ENCODE results near the gene FOCAD.

The FOCAD gene

DNA sequence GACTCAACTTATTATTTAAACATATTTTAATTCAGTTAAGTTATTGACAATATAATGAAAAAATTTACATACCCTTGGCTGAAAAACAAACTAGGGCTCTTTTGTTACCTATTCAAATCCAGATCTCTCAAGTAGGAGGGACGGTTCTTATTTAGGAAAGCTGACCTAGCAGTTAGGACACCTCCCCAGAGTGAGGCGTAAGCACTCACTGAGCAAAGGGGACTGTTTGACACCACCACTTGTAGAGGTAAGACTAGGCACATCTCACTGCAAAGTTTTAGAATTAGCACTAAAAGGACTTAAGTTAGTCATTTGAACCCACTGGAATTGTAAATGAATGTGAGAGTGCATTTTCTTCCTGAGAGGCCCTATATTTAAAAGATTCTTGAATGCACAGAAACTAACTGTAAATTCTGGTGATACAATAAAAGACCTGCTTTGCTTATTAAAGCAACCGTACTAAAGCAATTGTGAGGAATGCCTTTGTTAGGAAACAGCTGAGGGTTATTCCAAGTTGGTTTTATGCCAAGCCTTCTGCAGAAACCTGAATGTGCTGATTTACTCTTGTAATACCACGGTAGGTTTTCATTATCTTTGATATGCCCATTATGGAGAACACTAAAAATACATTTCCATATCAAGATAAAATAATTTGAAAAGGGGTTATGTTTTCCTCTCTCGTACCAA, 331.2 kb downstream of the FOCAD start:
- WGBS, 2 experiments (ENCODE audit: insufficient coverage in 2 of 2) = 91 to 100% methylated on average over 1 to 4 of the region's 5 CpGs
- Histone ChIP-seq H3K4me1 (ENCODE audit: control insufficient read depth, insufficient read depth, low read length, poor library complexity, severe bottlenecking) (no peaks in the 10 kb centered on the region), H3K27ac (ENCODE audit: low read depth, low read length, severe bottlenecking) (no peak overlapping the region), H3K36me3 (ENCODE audit: control insufficient read depth, insufficient read depth, low read length) (no peaks in the 10 kb centered on the region), H3K9me3 (ENCODE audit: control insufficient read depth, low read length) (no peaks in the 10 kb centered on the region), H3K4me3 (ENCODE audit: extremely low read depth, insufficient read depth, low read length, poor library complexity, severe bottlenecking) (no peak overlapping the region)

DNA sequence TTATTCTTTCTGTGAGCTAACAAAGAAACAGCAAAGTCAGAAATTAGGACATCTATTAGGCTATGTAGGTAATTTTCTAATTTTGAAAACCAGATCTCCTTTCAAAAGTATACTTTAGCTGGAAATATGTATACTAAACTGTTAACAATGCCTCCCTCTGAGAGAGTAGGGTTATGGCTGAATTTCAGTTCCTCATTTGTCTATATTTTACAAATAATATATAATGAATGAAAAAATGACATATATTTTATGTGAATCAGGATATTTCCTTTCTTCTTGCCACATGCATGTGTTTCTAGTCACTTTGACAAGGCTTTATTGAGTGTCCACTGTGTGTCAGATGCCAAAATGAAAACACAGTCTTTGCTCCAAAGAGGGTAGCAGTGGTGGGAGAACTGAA, 331.9 kb downstream of the FOCAD start:
- Histone ChIP-seq H3K36me3 (ENCODE audit: control insufficient read depth, insufficient read depth, low read length) (no peaks in the 10 kb centered on the region), H3K4me1 (ENCODE audit: control insufficient read depth, insufficient read depth, low read length, poor library complexity, severe bottlenecking) (no peaks in the 10 kb centered on the region), H3K9me3 (ENCODE audit: control insufficient read depth, low read length) (no peaks in the 10 kb centered on the region), H3K4me3 (ENCODE audit: extremely low read depth, insufficient read depth, low read length, poor library complexity, severe bottlenecking) (no peak overlapping the region), H3K27ac (ENCODE audit: low read depth, low read length, severe bottlenecking) (no peak overlapping the region)

DNA sequence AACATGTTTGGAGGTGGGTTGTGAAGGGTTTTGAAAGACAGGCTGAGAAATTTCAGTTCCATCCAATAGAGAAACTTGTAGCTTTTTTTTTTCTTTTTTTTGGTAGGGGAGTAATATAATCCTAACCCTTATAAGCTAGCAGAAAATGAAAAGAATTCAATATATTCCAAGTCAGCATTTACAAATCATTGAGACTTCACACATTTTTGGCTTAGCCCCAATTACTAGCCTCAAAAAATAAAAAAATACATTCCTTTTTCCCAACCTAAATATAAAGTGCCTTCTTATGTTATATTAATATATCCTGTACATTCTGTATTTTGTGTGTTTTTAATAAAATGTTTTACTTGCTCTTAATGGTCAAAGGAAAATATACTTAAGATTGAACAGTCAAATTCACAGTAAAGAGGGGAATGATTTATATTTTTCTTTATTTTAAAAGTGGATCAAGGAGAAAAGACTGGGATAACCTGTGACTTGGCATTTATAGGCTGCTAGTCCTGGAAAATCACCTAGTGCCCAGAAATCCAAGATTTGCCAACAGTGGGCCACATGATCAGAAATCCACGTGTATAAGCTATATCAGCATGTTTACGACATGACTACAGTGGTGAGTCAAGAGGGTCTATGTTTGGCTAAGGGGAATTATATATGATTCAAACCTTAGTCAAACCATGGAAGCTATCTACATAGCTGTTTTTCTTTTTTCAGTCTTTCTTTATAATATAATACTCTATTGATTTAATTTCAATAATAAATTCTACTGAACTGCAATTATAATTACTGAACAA, 332.8 kb downstream of the FOCAD start:
- no peaks in the 10 kb centered on the region for H3K4me1 ChIP-seq (ENCODE audit: control insufficient read depth, insufficient read depth, low read length, poor library complexity, severe bottlenecking)
- no peak overlapping the region for H3K4me3 ChIP-seq (ENCODE audit: extremely low read depth, insufficient read depth, low read length, poor library complexity, severe bottlenecking)
- no peaks in the 10 kb centered on the region for H3K9me3 ChIP-seq (ENCODE audit: control insufficient read depth, low read length)
- H3K27ac ChIP-seq (ENCODE audit: low read depth, low read length, severe bottlenecking) = no peak overlapping the region
- 63 to 100% methylated on average over 1 to 2 of the region's 2 CpGs for WGBS, 2 experiments (ENCODE audit: insufficient coverage in 2 of 2)
- no peaks in the 10 kb centered on the region for H3K36me3 ChIP-seq (ENCODE audit: control insufficient read depth, insufficient read depth, low read length)

GRCh38 chr9:21018177-21018576, 334.1 kb downstream of the FOCAD start:
- H3K4me1 ChIP-seq (ENCODE audit: control insufficient read depth, insufficient read depth, low read length, poor library complexity, severe bottlenecking) = no peaks in the 10 kb centered on the region
- no peak overlapping the region for H3K4me3 ChIP-seq (ENCODE audit: extremely low read depth, insufficient read depth, low read length, poor library complexity, severe bottlenecking)
- no peaks in the 10 kb centered on the region for H3K36me3 ChIP-seq (ENCODE audit: control insufficient read depth, insufficient read depth, low read length)
- no peaks in the 10 kb centered on the region for H3K9me3 ChIP-seq (ENCODE audit: control insufficient read depth, low read length)
- 65 to 73% methylated on average over 2 of the region's 2 CpGs for WGBS, 2 experiments (ENCODE audit: insufficient coverage in 2 of 2)
- no peak overlapping the region for H3K27ac ChIP-seq (ENCODE audit: low read depth, low read length, severe bottlenecking)

DNA sequence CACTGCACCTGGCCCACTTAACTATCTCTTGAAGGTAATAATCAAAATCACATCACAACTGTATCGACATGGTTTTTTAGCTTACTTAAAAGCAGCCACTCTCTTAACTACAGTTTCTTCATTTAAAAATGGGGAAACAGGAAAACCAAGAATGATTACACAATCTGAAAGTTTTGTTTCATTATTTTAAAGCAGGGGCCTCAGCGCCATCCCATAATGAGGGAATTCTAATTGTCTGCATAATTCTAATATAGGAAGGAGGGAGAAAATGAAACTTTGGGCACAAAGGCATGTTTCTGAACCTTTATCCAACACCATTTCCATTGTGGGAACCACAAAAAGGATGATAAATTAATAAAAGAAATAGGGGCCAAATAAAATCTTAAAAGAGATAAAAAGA, 339.8 kb downstream of the FOCAD start:
- Histone ChIP-seq H3K9me3 (ENCODE audit: control insufficient read depth, low read length) (no peaks in the 10 kb centered on the region), H3K27ac (ENCODE audit: low read depth, low read length, severe bottlenecking) (no peak overlapping the region), H3K4me3 (ENCODE audit: extremely low read depth, insufficient read depth, low read length, poor library complexity, severe bottlenecking) (no peak overlapping the region), H3K4me1 (ENCODE audit: control insufficient read depth, insufficient read depth, low read length, poor library complexity, severe bottlenecking) (no peaks in the 10 kb centered on the region), H3K36me3 (ENCODE audit: control insufficient read depth, insufficient read depth, low read length) (no peaks in the 10 kb centered on the region)
- 100% methylated on average over 1 of the region's 2 CpGs for WGBS, 2 experiments (ENCODE audit: insufficient coverage in 2 of 2)

- Histone ChIP-seq H3K9me3 (ENCODE audit: control insufficient read depth, low read length) (no peaks in the 10 kb centered on the region), H3K36me3 (ENCODE audit: control insufficient read depth, insufficient read depth, low read length) (no peaks in the 10 kb centered on the region), H3K4me3 (ENCODE audit: extremely low read depth, insufficient read depth, low read length, poor library complexity, severe bottlenecking) (no peak overlapping the region), H3K27ac (ENCODE audit: low read depth, low read length, severe bottlenecking) (no peak overlapping the region), H3K4me1 (ENCODE audit: control insufficient read depth, insufficient read depth, low read length, poor library complexity, severe bottlenecking) (no peaks in the 10 kb centered on the region)
- WGBS, 2 experiments (ENCODE audit: insufficient coverage in 2 of 2) = 75 to 100% methylated on average over 1 to 3 of the region's 4 CpGs
These were observed 343.2 kb downstream of the FOCAD start for GRCh38 chr9:21027295-21027694.

DNA sequence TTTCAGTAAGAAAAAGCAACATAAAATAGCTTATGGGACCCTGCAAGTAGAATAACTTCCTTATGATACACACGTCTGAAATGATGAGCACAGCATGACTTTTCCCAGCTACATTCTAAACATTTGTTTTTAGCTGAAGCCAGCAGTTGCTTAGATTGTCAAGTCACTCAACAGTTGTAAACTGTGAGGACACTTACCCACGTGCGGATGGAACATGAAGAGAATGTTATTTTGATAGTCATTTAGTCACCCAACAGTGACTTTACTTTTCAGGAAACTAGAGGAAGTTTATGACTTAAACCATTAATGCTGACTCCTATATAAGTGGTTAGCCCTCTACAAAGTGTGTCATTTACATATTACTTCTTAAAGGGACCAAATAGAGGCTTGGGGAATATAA, 344.4 kb downstream of the FOCAD start:
- Histone ChIP-seq H3K4me3 (ENCODE audit: extremely low read depth, insufficient read depth, low read length, poor library complexity, severe bottlenecking) (no peak overlapping the region), H3K4me1 (ENCODE audit: control insufficient read depth, insufficient read depth, low read length, poor library complexity, severe bottlenecking) (no peaks in the 10 kb centered on the region), H3K9me3 (ENCODE audit: control insufficient read depth, low read length) (no peaks in the 10 kb centered on the region), H3K36me3 (ENCODE audit: control insufficient read depth, insufficient read depth, low read length) (no peaks in the 10 kb centered on the region), H3K27ac (ENCODE audit: low read depth, low read length, severe bottlenecking) (no peak overlapping the region)
- 60 to 88% methylated on average over 1 of the region's 3 CpGs for WGBS, 2 experiments (ENCODE audit: insufficient coverage in 2 of 2)

- 77 to 82% methylated on average over 6 to 7 of the region's 8 CpGs for WGBS, 2 experiments (ENCODE audit: insufficient coverage in 2 of 2)
- Histone ChIP-seq H3K36me3 (ENCODE audit: control insufficient read depth, insufficient read depth, low read length) (no peaks in the 10 kb centered on the region), H3K4me1 (ENCODE audit: control insufficient read depth, insufficient read depth, low read length, poor library complexity, severe bottlenecking) (no peaks in the 10 kb centered on the region), H3K27ac (ENCODE audit: low read depth, low read length, severe bottlenecking) (no peak overlapping the region), H3K4me3 (ENCODE audit: extremely low read depth, insufficient read depth, low read length, poor library complexity, severe bottlenecking) (no peak overlapping the region), H3K9me3 (ENCODE audit: control insufficient read depth, low read length) (no peaks in the 10 kb centered on the region)
These were observed 345.6 kb downstream of the FOCAD start for GRCh38 chr9:21029661-21030060.

DNA sequence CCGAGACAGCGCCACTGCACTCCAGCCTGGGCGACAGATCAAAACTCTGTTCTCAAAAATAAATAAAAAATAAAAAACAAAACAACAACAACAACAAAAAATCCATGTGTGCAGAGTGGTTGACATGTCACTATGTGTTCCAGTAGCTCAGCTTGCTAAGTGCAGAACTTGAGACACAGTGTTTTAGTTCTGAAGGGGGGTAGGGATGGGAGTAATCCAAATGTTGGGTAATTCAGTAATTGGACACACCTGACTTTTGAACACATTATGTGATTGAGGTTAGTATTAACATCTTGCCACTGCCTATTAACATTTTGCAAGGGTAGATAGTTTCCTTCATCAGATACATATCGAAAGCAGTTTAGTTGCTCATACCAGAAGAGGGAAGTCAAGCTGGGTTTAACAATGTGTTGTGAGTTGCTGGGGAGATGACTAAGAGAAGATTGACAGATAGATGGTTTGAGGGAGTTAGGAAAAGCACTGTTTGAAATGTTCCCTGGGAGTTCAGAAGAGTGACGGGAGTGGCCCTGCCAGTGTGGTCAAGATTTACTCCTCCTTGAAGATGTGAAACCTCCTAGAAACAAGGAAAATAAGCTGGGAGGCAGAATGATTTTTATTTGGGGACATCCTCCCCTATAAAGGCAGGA, 346.5 kb downstream of the FOCAD start:
- WGBS, 2 experiments (ENCODE audit: insufficient coverage in 2 of 2) = 67 to 86% methylated on average over 1 to 2 of the region's 5 CpGs
- Histone ChIP-seq H3K4me3 (ENCODE audit: extremely low read depth, insufficient read depth, low read length, poor library complexity, severe bottlenecking) (peak overlapping the region; percentile 42), H3K27ac (ENCODE audit: low read depth, low read length, severe bottlenecking) (no peak overlapping the region), H3K4me1 (ENCODE audit: control insufficient read depth, insufficient read depth, low read length, poor library complexity, severe bottlenecking) (no peaks in the 10 kb centered on the region), H3K36me3 (ENCODE audit: control insufficient read depth, insufficient read depth, low read length) (no peaks in the 10 kb centered on the region), H3K9me3 (ENCODE audit: control insufficient read depth, low read length) (no peaks in the 10 kb centered on the region)

- no peaks in the 10 kb centered on the region for H3K4me1 ChIP-seq (ENCODE audit: control insufficient read depth, insufficient read depth, low read length, poor library complexity, severe bottlenecking)
- no peak within 1 kb of the TSS for H3K27ac ChIP-seq (ENCODE audit: low read depth, low read length, severe bottlenecking)
- H3K4me3 ChIP-seq (ENCODE audit: extremely low read depth, insufficient read depth, low read length, poor library complexity, severe bottlenecking) = peak within 1 kb of the TSS; percentile 42
- H3K9me3 ChIP-seq (ENCODE audit: control insufficient read depth, low read length) = no peaks in the 10 kb centered on the region
- 18 to 23% methylated on average over 19 to 26 of the region's 46 CpGs for WGBS, 2 experiments (ENCODE audit: insufficient coverage in 2 of 2)
- H3K36me3 ChIP-seq (ENCODE audit: control insufficient read depth, insufficient read depth, low read length) = no peaks in the 10 kb centered on the region
These were observed 347.2 kb downstream of the FOCAD start, which contains the start of gene HACD4 for GRCh38 chr9:21031091-21031807. HACD4 (minus strand) TSS chr9:21031640; CDS start chr9:21031590, 50 bp downstream.
